GM19043 (cell line): ENCODE measurements around the gene MCMBP.
"Not testable (repeated sequence)": the region's sequence is repeated elsewhere in the genome, so short reads cannot be mapped to it uniquely, and the experiment has no call there.

ENCODE experiments used
- ATAC-seq: cut with Tn5 transposase; IDR thresholded peaks from one replicate; pipeline ENCODE4 v1.9.1; 2021; ENCODE audit warnings: low read depth; ENCODE audit not compliant: unreplicated experiment

Gene MCMBP

DNA sequence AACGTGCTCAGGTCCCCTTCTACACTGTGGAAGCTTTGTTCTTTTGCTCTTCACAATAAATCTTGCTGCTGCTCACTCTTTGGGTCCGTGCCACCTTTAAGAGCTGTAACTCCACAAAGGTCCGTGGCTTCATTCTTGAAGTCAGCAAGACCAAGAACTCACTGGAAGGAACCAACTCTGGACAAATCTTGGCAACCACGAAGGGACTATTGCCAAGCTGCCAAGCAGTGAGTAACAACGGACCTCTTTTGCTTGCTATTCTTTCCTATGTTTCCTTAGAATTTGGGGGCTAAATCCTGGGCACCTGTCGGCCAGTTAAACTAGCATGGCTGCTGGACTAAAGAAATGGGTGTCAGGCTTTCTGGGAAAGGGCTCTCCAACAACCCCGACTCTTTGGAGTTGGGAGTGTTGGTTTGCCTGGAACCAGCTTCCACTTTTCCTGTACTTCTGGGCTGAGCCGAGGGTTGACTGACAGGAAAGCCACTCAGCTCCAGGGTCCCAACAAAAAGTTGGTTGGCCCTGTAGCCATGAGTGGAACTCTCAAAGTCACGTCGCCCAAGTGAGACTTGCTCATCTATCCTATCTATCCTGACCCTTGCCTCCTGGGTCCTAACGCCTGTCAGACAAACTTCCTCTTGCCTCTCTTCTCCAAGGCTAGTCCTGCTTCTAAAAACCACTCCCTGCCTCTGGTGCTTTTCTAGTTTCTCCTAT is 11.4 kb upstream of the MCMBP start:
- ATAC-seq = not testable (repeated sequence)

DNA sequence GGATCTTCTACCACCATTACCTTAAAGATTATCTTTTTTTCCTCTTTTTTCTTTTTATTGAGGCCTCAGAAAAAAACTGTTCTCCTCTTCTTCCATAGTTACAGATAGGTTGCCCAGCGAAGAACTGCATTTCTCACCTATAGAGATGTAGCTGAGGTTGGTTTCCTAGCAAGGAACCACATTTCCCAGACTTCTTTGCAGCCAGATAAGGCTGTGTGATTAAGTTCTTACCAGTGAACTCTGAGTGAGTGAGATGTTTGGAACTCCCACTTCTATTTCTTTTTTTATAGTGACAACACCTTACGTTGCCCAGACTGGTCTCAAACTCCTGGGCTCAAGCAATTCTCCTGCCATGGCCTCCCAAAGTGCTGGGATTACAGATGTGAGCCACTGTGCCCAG is 5.9 kb upstream of the MCMBP start:
- no peak for ATAC-seq

DNA sequence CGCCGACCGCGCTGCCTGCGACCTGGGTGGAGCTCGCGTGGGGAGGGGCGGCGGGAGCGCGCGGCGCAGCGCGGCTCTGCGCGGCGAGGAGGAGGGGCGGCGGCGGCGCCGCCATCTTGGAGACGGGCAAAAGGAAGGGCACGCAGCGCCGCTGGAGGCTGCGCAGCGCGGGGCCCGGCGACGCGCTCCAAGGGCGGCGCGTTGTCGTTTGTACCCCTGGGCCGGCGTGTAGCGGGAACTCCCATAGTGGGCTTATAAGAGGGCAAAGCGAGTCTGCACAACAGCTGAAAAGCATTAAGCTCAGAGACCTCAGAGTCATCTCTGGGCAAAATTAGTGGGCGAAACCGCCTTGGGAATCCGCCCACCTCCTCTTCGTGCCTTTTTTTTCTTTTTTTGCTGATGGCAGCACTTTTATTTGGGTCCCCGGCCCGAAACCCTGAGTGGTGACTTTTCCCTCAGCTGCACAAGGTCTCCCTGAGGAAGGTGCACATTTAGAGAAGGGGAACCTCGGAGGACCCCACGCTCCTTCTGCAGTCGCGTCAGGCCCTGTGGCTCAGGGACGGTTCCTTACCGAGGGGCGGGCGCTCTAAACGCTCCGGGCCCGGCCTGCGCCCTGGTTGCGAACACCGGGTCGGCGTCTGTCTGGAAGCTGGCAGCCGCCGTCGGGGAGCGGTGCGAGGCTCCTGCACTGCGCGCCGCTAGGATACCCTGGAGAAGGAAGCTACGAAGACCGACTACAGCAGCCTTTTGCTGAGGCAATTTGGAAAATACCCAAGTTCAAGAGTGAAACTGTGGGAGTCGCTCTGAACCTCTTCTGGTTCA is 428 bp upstream of the MCMBP start:
- peak; percentile 93 for ATAC-seq

DNA sequence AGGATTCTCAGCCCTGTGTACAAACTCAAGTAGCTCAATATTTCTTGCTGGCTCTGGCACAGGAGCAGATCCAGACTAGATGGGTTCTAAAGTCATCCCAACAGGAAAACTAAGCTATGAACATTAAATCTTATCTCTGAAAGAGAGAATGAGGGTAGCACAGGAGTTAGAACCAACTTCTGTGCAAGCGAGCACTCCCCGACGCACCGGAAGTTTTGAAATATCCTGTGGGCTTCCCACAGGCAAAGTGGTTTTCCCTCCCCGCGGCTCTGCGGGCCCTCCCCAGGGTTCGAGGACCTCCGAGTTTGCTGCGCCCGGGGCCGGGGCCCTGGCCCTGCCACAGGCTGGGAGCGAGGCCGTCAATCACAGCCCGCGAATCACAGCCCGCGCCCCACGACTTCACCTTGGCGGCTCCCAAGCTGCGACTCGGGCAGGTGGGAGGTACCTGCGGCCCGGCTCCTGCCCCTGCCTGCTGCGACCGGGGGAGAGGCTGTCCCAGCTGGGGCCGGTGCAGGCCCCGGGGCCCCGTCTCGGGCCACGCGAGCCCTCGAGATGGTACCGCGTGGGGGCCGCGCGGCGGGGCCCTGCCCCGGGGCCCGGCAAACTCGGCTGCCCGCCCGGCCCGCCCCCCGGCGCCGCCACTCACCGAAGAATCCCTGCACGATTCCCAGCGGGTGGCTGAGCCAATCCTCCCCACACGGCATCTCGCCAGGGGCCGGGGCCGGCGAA is 598 bp downstream of the MCMBP start:
- ATAC-seq = peak; percentile 31

DNA sequence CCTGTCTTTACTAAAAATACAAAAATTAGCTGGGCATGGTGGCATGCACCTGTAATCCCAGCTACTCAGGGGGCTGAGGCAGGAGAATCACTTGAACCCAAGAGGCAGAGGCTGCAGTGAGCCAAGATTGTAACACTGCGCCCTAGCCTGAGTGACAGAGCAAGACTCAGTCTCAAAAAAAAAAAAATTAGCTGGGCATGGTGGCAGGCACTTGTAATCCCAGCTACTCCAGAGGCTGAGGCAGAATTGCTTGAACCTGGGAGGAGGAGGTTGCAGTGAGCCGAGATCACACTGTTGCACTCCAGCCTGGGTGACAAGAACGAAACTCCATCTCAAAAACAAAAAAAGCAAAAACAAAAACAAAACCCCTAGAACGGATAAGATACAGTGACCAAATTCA is 3.2 kb downstream of the MCMBP start:
- not testable (repeated sequence) for ATAC-seq

DNA sequence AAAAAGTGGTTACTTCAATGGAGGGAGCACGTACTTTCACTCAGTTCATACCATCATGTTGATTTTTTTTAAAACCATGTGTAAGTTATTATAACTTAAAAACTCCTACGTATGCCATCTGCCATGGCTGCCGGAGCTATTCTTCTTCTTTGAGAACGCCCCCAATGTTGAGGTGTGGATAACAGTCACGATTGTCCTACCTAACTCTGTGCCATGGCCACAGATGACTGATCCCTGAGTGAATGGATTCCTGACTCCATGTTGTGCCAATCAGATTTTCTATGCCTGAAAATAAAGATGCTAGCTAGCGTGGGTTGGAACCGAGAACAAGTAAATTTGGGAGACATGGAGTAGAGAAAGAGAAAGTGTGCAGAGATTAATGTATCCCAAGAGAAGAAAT is 5.3 kb downstream of the MCMBP start:
- no peak for ATAC-seq

DNA sequence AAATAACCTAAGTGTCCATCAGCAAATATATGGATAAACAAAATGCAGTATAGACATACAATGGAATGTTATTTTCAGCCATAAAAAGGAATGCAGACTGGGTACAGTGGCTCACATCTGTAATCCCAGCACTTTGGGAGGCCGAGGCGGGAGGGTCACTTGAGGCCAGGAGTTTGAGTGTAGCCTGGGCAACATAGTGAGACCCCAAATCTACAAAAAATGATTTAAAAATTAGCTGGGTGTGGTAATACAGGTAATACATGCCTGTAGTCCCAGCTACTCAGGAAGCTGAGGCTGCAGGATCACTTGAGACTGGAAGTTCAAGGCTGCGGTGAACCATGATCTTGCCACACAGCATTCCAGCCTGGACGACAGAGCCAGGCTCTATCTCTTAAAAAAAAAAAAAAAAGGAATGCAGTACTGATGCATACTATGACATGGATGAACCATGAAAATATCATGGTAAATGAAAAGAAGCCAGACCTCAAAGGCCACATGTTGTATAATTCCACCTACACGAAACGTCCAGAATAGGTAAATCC is 6.9 kb downstream of the MCMBP start:
- no peak for ATAC-seq

DNA sequence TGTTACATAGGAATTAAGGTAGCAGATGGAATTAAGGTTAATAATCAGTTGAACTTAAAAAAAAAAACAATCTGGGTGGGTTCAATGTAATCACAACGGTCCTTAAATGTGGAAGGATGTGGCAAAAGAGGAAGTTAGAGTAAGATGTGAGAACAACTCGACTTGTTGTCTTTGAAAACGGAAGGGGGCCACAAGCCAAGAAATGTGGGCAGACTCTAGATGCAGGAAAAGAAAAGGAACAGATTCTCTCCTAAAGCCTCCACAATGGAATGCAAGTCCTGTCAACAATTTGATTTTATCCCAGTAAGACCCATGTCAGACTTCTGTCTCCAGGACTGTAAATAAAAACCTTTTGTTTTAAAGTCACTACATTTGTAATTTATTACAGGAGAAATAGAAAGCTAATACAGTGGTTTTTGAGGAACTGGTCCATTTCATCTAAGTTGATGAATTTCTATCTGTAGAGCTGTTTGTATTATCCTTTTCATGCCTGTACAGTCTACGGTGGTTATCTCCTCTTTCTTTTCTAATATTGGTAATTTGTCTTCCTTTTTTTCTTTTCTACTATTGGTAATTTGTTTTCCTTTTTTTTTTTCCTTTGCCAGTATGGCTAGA is 8.6 kb downstream of the MCMBP start:
- ATAC-seq = no peak

DNA sequence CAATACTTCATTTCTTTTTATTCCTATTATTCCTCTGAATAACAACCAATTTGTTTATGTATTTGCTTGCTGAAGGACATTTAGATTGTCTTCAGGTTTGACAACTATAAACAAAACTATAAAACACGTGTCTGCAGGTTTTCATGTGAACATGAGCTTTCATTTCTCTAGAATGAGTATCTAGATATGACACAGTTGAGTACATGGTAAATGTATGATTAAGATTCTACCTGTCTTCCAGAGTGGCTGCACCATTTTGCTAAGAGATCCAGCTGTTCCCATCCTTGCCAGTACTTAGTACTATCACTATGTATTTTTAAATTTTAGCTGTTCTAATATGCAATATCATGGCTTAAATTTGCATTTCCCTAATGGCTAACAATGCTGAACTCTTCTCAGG is 10.1 kb downstream of the MCMBP start:
- ATAC-seq = no peak

DNA sequence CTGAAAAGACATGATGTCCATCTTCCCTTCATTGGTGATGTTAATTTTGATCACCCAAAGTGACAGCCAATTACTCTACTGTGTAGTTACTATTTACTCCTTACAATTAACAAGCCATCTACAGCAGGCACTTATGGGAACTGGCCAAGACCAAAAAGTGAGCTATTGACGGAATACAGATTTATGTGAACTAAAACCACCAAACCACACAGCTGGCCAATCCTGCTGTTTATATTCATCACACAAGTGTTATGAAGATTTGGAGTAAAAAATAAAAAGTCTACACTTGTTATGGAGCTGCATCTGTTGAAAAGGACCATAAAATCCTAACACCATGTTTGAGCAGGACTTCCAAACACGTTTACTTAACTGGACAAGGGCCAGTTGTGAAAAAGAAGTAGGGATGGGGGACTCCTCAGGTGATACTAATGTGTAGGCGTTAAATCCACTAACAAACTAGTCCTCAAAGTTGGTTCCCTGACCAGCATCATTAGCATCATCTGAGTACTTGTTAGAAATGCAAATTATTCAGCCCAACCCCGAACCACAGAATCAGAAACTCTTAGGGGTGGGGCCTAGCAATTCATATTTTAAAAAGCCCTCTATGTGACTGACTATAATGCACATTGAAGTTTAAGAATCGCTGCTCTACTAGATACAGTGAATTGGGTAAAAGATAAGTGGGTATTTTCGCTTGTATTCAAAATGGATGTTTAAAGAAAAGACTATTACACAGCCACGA is 11.6 kb downstream of the MCMBP start:
- ATAC-seq = no peak

DNA sequence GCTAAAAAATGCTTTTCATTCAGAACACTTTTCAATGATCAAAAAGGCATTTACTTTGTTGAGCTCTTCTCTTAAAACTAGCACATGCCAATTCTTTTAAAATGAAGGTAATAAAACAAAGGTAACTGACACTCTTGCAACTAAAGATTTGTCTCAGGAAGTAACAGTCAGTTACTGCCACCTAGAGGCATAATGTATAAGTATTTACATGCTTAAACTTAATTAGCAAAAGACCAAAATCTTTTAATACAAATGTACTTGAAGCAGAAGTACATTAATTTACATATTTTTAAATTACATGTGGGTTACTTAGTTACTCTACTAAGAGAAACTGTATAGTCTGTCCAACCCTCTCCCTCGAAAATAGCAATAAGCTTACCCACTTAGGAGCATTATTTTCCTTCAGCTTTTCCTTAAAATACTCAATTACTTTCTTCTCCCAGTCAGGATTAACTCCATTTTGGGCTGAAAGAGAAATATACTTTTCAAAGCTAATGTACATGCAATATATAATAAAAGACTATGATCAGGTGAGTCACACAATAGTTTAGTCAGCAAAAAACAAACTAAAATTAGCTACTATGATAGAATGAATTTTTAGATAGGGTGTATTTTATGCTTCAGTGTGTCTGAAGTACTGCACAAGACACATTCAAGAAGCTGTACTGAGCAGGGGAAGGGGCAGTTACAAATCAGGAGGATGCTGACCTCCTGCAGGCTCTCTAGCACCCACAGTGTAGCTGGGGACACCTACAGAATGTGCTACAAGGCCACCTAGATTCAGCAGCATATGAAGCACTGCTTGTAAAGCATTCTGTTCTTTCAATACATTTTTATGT is 13.0 kb downstream of the MCMBP start:
- no peak for ATAC-seq

DNA sequence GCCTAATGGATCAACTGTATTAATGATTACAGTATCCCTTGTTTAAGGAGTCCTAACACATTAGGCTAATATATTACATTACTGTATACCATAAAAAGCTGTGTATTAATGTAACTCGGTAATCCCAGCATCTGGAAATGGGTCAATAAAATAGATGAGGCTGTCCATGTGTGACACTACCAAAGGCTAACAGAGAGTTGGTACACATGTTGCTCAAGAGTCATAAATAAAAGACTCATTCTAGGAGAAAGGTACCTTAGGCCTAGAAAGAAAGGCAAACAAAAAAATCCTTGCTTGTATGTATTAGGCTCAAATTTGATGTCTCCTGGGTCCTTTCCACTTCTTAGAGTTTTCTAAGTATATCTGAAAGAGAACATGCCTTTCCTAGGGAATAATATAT is 14.6 kb downstream of the MCMBP start:
- ATAC-seq = no peak

DNA sequence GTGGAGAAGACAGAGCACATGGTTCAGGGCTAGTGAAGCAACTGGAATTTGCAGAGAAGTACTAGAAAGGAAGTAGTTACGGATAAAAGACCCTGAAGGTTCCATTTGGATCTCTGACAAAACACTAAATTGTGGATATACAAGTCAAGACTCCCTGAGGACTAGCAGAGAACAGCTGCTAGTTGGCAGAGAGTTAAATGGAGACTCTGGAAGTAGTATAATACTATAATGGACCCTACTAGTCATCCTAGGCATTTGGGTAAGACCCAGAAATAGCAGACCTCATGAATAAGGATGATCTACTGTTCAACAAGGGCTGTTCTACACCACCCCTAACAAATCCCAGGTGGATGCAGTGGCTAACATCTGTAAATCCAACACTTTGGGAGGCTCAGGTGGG is 19.1 kb downstream of the MCMBP start:
- no peak for ATAC-seq

DNA sequence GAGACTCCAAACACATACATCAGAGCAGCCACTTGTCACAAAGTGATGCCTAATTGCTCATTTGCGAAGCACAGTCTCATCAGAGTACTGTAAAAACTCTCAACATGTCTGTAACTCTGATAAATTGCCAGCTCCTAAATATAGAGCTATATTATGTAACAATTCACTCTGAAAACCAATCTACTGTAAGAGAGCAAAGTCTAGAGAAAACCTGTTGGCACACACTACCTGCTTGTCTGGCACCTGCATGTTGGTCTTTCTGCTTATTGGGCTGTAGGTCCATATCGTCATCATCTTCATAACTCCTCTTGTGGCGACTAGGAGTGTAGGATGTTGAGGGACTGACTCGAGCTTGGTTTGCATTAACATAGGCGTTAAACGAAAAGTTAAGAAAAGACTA is 19.8 kb downstream of the MCMBP start:
- no peak for ATAC-seq

DNA sequence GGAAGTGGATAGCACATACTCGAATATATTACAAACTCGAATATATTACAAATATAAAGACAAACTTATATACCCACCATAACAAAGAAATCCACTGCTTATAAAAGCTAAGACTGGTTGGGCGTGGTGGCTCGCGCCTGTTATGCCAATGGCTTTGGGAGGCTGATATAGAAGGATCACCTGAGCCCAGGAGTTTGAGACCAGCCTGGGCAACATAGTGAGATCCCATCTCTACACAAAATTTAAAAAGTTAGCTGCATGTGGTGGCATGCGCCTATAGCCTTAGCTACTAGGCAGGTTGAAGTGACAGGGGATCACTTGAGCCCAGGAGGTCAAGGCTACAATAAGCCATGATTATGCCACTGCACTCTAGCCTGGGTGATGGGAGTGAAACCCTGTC is 20.4 kb downstream of the MCMBP start:
- ATAC-seq = no peak

DNA sequence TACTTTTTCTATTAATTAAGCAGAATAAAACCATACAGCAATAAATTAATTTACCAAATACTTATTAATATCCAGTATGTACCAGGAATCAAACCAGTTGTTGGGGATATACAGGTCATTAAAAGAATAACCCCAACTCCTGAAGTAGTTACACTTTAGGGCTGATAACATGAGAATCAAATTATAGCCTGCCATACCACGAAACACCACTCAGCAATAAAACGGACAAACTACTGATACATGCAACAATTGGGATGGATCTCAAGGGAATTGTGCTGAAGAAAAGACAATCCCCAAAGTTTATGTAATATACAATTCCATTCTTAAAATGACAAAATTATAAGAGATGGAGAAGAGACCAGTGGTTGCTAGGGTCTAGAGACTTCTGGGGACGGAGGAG is 22.7 kb downstream of the MCMBP start:
- no peak for ATAC-seq

DNA sequence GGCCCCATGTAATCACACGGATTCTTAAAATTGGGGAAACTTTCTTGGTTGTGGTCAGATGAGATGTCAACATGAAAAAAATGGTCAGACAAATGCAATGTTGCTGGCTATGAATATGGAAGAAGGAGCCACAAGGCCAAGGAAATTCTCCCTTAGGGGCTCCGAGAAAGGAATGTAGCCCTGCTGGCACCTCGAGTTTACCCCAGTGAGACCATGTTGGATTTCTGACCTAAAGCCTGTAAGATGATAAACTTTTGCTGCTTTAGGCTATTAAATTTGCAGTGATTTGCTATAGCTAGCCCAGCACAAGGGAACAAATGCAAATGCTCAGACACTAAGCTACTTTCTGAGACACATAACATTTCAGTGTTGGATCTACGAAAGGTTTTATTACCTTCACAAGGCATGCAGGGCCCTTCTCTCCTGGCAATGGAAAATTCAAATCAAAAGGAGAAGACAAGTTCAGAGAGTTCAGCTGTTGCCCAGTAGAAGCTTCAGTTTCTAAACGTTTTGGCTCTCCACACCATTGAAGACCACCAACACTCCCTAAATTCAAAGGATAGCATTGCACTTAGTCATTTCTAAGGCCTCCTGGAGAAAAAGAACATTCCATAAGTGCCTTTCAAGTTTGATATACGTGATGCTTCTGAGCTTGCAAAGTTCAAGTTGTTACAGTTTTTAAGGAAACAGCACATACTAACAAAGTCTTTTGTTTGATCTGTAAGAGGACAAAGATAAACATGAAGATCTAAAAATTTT is 23.4 kb downstream of the MCMBP start:
- ATAC-seq = no peak

DNA sequence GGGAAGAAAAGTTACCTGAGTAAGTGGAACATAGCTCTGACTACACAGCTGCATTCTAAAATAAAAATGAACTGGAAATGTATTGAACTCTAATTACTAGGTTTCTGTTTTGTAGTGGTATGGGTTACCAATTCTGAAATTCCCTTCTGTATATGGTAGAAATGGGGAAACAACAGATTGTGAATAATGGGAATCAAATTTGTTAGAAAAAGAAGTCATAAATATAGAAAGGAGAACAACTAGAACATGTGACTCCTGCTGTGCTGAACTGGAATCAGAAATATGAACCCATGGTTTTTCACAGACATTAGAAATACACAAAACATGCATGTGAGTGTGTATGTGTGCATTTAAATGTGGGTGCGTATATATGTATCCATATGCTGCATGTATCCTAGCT is 27.0 kb downstream of the MCMBP start:
- no peak for ATAC-seq

DNA sequence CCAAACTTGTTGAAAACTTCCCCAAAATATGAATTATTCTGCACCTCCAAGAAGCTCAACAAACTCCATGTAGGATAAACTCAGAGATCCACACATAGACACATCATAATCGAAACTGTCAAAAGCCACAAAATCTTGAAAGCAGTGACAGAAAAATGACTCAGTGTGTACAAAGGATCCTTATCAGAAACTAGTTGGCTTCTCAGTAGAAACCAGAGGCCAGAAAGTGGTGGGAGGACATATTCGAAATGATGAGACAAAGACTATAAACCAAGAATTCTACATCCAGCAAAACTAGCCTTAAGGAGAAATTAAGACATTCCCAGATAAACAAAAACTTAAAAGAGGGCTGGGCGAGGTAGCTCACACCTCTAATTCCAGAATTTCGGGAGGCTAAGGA is 38.5 kb downstream of the MCMBP start:
- no peak for ATAC-seq
